A549 (cell line): ENCODE data around the gene AK6.
"Not testable (repeated sequence)": the region's sequence is repeated elsewhere in the genome, so short reads cannot be mapped to it uniquely, and the experiment has no call there.

Experiments
- CTCF ChIP-seq: fragments of >200 bp; sonication (Bioruptor Twin); formaldehyde crosslinking; IDR thresholded peaks from 3 replicates; pipeline ENCODE4 v1.5.1; 2016
- EP300 ChIP-seq, 2 experiments: fragments of >200 bp; sonication (Bioruptor Twin); formaldehyde crosslinking; IDR thresholded peaks; 2 replicates in 1 of 2; 3 replicates in 1 of 2; pipeline ENCODE4 v1.6.1; 2016 to 2017
- MAX ChIP-seq: IDR thresholded peaks from 2 replicates; pipeline ENCODE4 v1.6.1; 2012

GRCh38 chr5:69370335-69370734 lies 1.0 kb upstream of the AK6 start:
- TF ChIP-seq CTCF; MAX; EP300 (IDR thresholded peaks at IDR 0.05): not testable (repeated sequence)
